ENCODE data around the gene SEMA5A. TPM values are rescaled to one million over a fixed set of nuclear protein-coding genes. Genes with fewer than 3 reads are reported as not detected.
A peak's percentile ranks its signal among the peaks of the same experiment; 100 is the strongest.

Gene SEMA5A
- total and polyA plus RNA-seq, 11 donors, result 4.6 to 71.5 (median 33.8) TPM

DNA sequence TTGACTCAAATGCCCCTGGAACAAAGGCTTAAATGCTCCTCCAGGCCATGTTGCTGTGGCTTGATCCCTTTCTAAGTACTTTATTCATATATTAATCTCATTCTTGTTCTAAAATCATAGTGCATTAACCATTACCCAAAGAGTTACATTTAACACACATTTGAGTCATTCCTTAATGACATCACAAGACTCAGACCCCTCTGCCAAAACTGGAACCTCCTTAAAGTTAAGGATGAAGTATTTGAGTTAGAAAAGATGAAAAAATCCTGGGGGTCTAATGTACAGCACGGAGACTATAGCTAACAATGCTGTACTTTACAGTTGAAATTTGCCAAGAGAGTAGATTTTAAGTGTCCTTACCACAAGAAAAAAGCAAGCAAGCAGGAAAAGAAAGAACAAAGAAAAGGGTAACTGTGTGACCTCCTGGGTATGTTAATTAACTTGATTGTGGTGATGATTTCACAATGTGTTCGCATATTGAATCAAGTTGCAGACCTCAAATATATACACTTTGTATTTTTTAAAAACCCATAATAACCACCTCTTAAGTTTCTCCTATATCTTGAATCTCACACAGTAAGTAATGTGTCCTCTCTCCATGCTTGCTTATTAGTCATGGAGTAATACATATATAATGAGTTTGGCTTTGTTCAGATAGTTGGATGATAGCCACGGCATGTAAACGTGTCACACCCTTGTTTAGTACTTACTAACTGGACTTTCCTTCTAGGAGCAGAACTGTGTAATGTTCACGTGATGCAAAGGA lies 376.9 kb downstream of the SEMA5A start:
- Histone ChIP-seq H3K27ac (no peak overlapping the region), H3K4me3 (no peak overlapping the region), H3K9me3 (no peaks in the 10 kb centered on the region), H3K4me1 (peaks cover 0 to 3% (median 0%) of the 10 kb centered on the region in 12 donors), H3K27me3 (no peaks in the 10 kb centered on the region), H3K36me3 (no peaks in the 10 kb centered on the region)
- intact Hi-C loops (cut with DNase I), result no loop called here
- DNase-seq (no peak), ATAC-seq (no peak)
- 68 to 76% (median 75%) methylated on average over 5 of the region's 5 CpGs for WGBS, 4 donors
- no peak for TF ChIP-seq POLR2A (IDR thresholded peaks at IDR 0.05)
- TF ChIP-seq, protein P1, sequence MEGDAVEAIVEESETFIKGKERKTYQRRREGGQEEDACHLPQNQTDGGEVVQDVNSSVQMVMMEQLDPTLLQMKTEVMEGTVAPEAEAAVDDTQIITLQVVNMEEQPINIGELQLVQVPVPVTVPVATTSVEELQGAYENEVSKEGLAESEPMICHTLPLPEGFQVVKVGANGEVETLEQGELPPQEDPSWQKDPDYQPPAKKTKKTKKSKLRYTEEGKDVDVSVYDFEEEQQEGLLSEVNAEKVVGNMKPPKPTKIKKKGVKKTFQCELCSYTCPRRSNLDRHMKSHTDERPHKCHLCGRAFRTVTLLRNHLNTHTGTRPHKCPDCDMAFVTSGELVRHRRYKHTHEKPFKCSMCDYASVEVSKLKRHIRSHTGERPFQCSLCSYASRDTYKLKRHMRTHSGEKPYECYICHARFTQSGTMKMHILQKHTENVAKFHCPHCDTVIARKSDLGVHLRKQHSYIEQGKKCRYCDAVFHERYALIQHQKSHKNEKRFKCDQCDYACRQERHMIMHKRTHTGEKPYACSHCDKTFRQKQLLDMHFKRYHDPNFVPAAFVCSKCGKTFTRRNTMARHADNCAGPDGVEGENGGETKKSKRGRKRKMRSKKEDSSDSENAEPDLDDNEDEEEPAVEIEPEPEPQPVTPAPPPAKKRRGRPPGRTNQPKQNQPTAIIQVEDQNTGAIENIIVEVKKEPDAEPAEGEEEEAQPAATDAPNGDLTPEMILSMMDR (IDR thresholded peaks at IDR 0.05), result no peak

DNA sequence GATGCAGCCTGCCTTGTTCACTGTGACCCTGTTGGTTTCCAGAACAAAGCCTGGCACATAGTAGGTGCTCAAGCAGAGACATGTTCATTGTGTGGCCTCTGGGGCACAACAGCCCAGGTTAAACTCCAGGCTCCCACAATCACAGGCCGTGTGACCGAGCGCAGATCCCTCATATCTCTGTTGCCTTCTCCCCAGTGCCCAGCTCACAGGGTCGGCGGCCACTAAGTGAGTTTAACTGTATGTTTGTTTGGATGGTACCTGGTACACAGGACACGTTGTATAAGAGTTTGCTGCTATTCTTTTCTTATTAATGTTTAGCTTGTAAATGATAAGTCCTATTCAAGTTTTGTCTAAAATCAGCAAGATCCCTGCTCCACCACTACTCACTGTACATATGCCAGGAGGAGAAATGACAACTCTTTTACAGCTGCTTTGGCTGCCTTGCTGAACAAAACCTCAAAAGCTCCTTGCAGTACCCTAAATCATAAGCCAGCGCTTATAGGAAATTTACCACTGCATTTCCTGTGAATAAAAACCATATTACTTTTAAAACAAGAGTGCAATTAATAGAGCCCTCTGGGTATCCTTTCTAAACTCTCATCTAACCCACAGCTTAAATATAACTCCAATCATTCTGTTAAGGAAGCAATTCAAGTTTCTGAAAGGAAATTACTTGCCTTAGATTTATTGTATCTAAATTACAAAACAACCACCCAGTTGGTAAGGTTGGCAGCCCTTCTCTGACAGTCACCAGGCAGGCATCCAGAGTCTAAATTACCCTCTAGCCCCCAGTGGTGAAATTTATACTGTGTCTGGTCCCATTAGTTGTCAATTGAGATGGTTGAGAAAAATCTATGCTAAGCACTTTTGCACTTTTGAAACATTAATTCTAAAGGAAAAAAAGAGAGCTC lies 379.4 kb downstream of the SEMA5A start:
- Histone ChIP-seq H3K27me3 (no peaks in the 10 kb centered on the region), H3K27ac (no peak overlapping the region), H3K4me3 (no peak overlapping the region), H3K4me1 (no peaks in the 10 kb centered on the region), H3K36me3 (no peaks in the 10 kb centered on the region), H3K9me3 (no peaks in the 10 kb centered on the region)
- TF ChIP-seq POLR2A (IDR thresholded peaks at IDR 0.05), result no peak
- TF ChIP-seq, protein P1 (IDR thresholded peaks at IDR 0.05), result no peak
- intact Hi-C loops (cut with DNase I), result no loop called here
- 67 to 77% (median 77%) methylated on average over 7 of the region's 7 CpGs for WGBS, 4 donors
- DNase-seq (no peak), ATAC-seq (peak in 2 of 4 donors; percentile 39 to 66)

DNA sequence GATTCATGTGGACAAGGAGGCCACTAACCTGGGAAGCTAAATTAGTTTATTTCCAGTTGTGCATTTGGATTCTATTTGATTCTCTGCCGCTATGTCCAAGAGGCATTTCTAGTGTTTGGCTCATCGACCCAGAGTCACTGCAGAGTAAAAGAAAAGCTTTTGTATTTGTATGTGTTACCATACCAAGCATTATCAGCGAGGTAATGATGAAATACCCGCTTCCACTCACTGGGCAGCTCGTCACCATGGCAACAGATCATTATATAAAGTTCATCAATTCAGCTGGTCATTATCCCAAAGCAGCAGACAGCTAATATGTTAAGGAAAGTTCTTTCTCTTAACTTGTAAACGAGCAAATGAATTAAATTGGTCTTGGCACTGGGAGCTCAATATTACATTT lies 380.3 kb downstream of the SEMA5A start:
- Histone ChIP-seq H3K4me1 (no peaks in the 10 kb centered on the region), H3K27me3 (no peaks in the 10 kb centered on the region), H3K4me3 (no peak overlapping the region), H3K27ac (no peak overlapping the region), H3K9me3 (no peaks in the 10 kb centered on the region), H3K36me3 (no peaks in the 10 kb centered on the region)
- WGBS, 4 donors, result 76 to 86% (median 81%) methylated on average over 6 of the region's 6 CpGs
- TF ChIP-seq POLR2A (IDR thresholded peaks at IDR 0.05), result no peak
- TF ChIP-seq, protein P1 (IDR thresholded peaks at IDR 0.05), result no peak
- DNase-seq (no peak), ATAC-seq (no peak)
- intact Hi-C loops (cut with DNase I), result no loop called here

DNA sequence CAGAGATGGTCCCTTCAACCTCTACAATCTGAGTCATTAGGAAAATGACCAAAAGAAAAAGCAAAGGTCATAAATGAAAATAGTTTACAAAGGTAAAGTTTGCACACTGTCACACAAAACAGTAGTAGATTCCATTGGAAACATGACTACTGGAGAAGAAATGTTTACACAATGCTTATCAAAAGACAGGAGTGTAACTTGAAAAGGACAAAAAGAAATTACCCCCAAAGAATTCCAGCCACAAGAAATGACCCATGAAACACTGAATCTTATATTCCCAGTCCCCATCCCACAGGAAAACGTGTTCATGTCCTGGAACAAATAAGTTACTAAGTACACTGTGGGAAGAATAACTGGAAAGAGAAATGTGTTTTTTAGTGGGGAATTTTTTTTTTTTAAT lies 385.1 kb downstream of the SEMA5A start:
- H3K27me3 ChIP-seq, result no peaks in the 10 kb centered on the region
- H3K27ac ChIP-seq, result no peak overlapping the region
- DNase-seq, result no peak
- no peak for ATAC-seq
- H3K9me3 ChIP-seq, result no peaks in the 10 kb centered on the region
- H3K4me3 ChIP-seq, result no peak overlapping the region
- H3K36me3 ChIP-seq, result no peaks in the 10 kb centered on the region
- H3K4me1 ChIP-seq, result no peaks in the 10 kb centered on the region
- TF ChIP-seq, protein P1 (IDR thresholded peaks at IDR 0.05), result no peak
- TF ChIP-seq POLR2A (IDR thresholded peaks at IDR 0.05), result no peak
- intact Hi-C loops (cut with DNase I), result no loop called here
- 50 to 67% (median 60%) methylated on average over 1 of the region's 1 CpG for WGBS, 4 donors
